Mucosa of descending colon (tissue), 3 donors: Measurements from ENCODE around the gene STX18. TPM values are rescaled to one million over a fixed set of nuclear protein-coding genes. Genes with fewer than 3 reads are reported as not detected.

ENCODE experiments used
- ATAC-seq: fragments of 200-7000 bp; cut with Tn5 transposase; one replicate; pipeline ENCODE4 v1.9.1; 2020; ENCODE audit warnings: mild to moderate bottlenecking, moderate library complexity
- DNase-seq, 3 donors: peaks; one replicate each; pipeline ENCODE4 v3.0.0-alpha.2; 2020
- H3K36me3 ChIP-seq: fragments of 200-600 bp; one replicate; pipeline ENCODE4 v1.8.0; 2021; ENCODE audit warnings: low read depth, mild to moderate bottlenecking
- H3K4me1 ChIP-seq: fragments of 200-600 bp; one replicate; pipeline ENCODE4 v1.8.0; 2021; ENCODE audit warnings: low read depth, mild to moderate bottlenecking
- H3K4me3 ChIP-seq: fragments of 200-600 bp; one replicate; pipeline ENCODE4 v1.8.0; 2021; ENCODE audit warnings: mild to moderate bottlenecking
- H3K9me3 ChIP-seq: fragments of 200-600 bp; one replicate; pipeline ENCODE4 v1.8.0; 2021; ENCODE audit warnings: mild to moderate bottlenecking
- intact Hi-C, 2 donors: fragments of 100-400 bp; cut with DNase I in 1 of 2; cut with micrococcal nuclease in 1 of 2; formaldehyde crosslinking; loops; one replicate each; pipeline versions ENCODE4 v1.11.0 to v1.11.1; 2022; cut with DNase I, micrococcal nuclease
- total RNA-seq, 3 donors: library from RNA; stranded (reverse); fragmentation: NEBNext Ultra II Directional in 2 of 3; extraction: Animal tissue kit (Norgen Biotek cat#: 25700) in 2 of 3; gene quantifications; one replicate each; pipeline versions ENCODE4 v1.2.1 to v1.2.4, GENCODE V29; 2021 to 2023
- TF ChIP-seq, protein P1 (sequence below): fragments of 200-600 bp; IDR thresholded peaks from one replicate; pipeline ENCODE4 v1.8.0; 2022; ENCODE audit warnings: antibody characterized with exemption, mild to moderate bottlenecking
- donor health status: DM: no; HTN: no; CAD: no; lungs with moderate emphysema.
- donor health status: DM: no; HTN: no; CAD: no.
- donor health status: DM: no; HTN: yes; CAD: no.

Gene STX18
- total RNA-seq, 3 donors from 2014 or later: 33.1 to 43.3 (median 36.3) TPM

DNA sequence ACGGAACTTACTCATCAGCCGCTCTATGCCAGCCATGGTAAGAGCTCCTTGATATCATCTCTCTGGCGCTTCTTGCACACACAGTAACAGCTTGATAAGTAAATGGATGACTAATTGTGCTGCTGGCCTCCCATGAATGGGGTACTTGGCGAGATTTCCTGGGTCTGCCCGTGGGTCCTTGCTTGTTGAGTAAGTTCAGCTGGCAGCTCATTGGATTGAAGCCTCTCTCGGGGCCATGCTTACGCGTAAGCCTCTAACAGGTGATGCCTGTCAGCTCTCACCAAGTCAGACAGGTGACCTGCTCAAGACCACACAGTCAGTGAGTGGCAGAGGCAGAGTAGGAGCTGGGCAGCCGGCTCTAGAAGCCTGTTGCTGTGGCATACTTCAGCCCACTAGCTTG is 147.2 kb downstream of the STX18 start:
- Histone ChIP-seq H3K9me3 (no peaks in the 10 kb centered on the region), H3K4me3 (no peak overlapping the region), H3K4me1 (no peaks in the 10 kb centered on the region), H3K36me3 (no peaks in the 10 kb centered on the region)
- ATAC-seq (no peak), DNase-seq (no peak)
- intact Hi-C loops: no loop called here
- TF ChIP-seq, protein P1, sequence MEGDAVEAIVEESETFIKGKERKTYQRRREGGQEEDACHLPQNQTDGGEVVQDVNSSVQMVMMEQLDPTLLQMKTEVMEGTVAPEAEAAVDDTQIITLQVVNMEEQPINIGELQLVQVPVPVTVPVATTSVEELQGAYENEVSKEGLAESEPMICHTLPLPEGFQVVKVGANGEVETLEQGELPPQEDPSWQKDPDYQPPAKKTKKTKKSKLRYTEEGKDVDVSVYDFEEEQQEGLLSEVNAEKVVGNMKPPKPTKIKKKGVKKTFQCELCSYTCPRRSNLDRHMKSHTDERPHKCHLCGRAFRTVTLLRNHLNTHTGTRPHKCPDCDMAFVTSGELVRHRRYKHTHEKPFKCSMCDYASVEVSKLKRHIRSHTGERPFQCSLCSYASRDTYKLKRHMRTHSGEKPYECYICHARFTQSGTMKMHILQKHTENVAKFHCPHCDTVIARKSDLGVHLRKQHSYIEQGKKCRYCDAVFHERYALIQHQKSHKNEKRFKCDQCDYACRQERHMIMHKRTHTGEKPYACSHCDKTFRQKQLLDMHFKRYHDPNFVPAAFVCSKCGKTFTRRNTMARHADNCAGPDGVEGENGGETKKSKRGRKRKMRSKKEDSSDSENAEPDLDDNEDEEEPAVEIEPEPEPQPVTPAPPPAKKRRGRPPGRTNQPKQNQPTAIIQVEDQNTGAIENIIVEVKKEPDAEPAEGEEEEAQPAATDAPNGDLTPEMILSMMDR: no peak

DNA sequence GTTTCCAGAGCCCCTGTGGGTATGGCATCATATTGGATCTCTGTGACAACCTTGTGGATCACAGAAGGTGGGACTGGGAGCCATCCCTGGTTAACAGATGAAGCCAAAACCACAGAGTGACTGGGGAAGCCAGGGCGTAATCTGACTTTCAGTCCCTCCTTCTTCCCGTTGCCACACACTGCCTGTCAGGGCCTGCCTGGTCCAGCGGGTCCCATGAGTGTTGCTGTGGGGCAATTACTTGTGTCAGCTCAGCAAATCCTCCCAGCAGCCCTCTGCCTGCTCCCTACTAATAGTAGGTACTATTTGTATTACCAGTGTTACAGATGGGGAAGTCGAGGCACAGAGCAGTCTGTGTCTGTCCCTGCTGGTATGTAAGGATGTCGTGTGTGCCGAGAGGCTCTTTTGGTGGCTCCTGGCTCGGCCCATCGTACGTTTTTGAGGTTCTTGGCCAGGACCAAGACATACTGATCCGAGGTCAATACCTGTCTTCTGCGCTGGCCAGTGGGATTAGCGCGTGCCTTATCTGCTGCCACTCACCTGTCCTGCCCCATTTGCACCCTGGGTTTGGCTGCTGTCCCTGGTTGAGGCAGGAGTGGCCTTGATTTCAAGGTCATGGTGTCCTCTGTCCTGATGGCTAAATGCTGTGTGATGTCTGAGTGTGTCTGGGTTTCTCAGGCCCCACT is 149.2 kb downstream of the STX18 start:
- TF ChIP-seq, protein P1: no peak
- DNase-seq: no peak
- intact Hi-C loops: no loop called here
- no peaks in the 10 kb centered on the region for H3K9me3 ChIP-seq
- H3K4me3 ChIP-seq: no peak overlapping the region
- H3K4me1 ChIP-seq: peaks cover 4% of the 10 kb centered on the region
- no peak for ATAC-seq
- no peaks in the 10 kb centered on the region for H3K36me3 ChIP-seq

DNA sequence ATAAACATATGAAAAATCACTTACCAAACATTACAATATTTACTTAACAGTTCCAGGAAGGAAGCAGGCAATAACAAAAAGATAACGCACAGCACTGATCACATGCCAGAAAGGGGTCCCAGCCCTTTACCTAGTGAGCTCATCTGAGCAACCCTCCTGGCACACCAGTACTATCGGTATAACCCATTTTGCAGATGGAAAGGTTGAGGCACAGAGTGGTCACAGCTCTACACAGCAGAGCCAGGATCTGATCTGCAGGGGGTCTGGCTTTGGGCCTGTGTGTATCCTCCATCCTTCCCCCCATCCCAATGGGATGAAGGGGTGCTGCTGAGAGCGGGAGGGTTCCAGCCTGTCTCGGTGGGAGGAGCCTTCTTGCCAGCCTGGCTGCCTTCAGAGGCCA is 150.0 kb downstream of the STX18 start:
- DNase-seq (no peak), ATAC-seq (no peak)
- H3K36me3 ChIP-seq: no peaks in the 10 kb centered on the region
- intact Hi-C loops: no loop called here
- no peak overlapping the region for H3K4me3 ChIP-seq
- H3K4me1 ChIP-seq: peaks cover 8% of the 10 kb centered on the region
- TF ChIP-seq, protein P1: no peak
- no peaks in the 10 kb centered on the region for H3K9me3 ChIP-seq

DNA sequence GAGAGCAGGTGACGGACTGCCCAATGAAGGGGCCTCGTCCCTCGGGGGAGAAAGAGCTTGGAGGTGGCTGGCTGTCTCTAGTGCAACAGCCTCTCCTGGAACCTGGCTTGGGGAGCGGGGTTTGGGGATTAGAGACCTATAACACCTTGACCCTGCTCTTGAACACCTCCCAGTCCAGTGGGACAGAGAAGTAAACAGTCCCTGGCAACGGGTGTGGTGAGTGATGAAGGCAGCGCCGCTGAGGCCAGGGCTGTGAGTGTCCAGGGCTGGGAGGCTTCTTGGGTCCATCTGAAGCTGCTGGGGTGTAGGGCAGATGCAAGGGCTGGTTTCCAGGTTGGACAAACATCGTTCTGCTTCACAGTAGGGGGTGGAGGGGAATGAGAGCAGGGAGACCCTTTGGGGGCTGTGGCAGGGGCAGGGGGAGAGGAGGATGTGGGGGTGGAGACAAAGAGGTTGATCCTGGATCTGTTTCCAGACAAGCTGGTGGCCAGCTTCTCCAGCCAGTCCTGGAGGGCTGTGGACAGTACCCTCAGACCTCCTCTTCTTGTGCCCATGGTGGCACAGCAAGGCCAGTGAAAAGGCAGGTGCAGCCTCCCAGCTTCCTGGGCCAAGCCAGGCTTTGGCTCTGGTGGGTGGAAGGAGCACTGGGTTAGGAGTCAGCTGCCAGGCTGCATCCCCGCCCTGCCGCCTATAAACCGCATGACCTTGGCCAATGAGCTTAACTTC is 151.2 kb downstream of the STX18 start:
- H3K4me3 ChIP-seq: no peak overlapping the region
- H3K9me3 ChIP-seq: no peaks in the 10 kb centered on the region
- TF ChIP-seq, protein P1: no peak
- H3K4me1 ChIP-seq: peaks cover 17% of the 10 kb centered on the region
- H3K36me3 ChIP-seq: no peaks in the 10 kb centered on the region
- intact Hi-C loops: no loop called here
- DNase-seq: no peak
- ATAC-seq: no peak

DNA sequence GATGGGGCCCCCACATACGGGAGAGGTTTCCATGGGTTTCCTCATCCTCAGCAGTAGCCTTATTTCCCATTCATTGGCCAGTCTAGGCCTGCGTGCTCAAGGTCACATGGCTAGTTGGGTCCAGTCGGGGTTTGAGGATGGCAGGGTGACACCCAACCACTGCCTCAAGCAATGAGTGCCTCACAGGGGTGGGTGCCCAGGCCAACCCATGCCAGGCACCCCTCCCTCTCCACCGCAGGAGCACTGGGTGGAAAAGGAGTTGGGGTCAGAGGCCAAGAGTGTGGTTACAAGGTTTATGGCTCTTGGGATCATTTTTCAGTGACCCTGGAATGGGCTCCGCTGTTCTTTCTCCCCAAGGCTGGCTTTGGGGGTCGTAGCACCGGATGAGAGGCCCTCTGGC is 151.8 kb downstream of the STX18 start:
- ATAC-seq (no peak), DNase-seq (no peak)
- Histone ChIP-seq H3K36me3 (no peaks in the 10 kb centered on the region), H3K9me3 (no peaks in the 10 kb centered on the region), H3K4me1 (peaks cover 17% of the 10 kb centered on the region), H3K4me3 (no peak overlapping the region)
- TF ChIP-seq, protein P1: no peak
- intact Hi-C loops: no loop called here
